HepG2 (cell line): Measurements from ENCODE around the gene ZNF831. TPM values are rescaled to one million over a fixed set of nuclear protein-coding genes. Genes with fewer than 3 reads are reported as not detected.

Source experiments
- ATAC-seq: fragments of 200-7000 bp; cut with Tn5 transposase; 3 replicates; pipeline ENCODE4 v1.9.1; 2020; ENCODE audit warnings: mild to moderate bottlenecking, moderate library complexity
- BruUV-seq: library from RNA; stranded (reverse); fragments of 400-500 nt; replicated peaks from 2 replicates; lab custom pipeline; 2021; lab: Mats Ljungman, UMichigan
- CTCF ChIA-PET: fragments of 300-600 bp; formaldehyde crosslinking; extraction: SDS; loops from one replicate; lab custom pipeline; 2021; ENCODE audit warnings: low total read pairs, inconsistent platforms, low intra/inter-chr PET ratio; lab: Yijun Ruan, JAX
- POLR2A ChIA-PET: fragments of 350-600 bp; sonication (Branson Sonifier 250); formaldehyde crosslinking; loops from one replicate; lab custom pipeline; 2020; ENCODE audit warnings: antibody characterized with exemption, inconsistent platforms; lab: Yijun Ruan, JAX
- DNase-seq: peaks from one replicate; pipeline ENCODE4 v3.0.0-alpha.2; 2015; ENCODE audit warnings: low spot score
- FAIRE-seq: peaks from 3 replicates; lab custom pipeline; 2011; peaks lifted over from hg19 to GRCh38; lab: Jason Lieb, UNC
- H2AFZ ChIP-seq: one replicate; pipeline ENCODE4 v1.6.1; 2011; ENCODE audit warnings: low read length, inconsistent platforms
- H3K27ac ChIP-seq: fragments of 300-600 bp; 3 replicates; pipeline ENCODE4 v1.8.0; 2011; ENCODE audit warnings: mixed run types, mild to moderate bottlenecking, mixed read lengths, low read length, inconsistent platforms; ENCODE audit not compliant: insufficient read depth; ENCODE audit errors: extremely low read length
- H3K27me3 ChIP-seq, 2 experiments: fragments of 200-600 bp in 1 of 2; 2 replicates in 1 of 2; 3 replicates in 1 of 2; pipeline versions ENCODE4 v1.6.0 to v1.8.0; 2011; ENCODE audit warnings: low read length in 2 of 2, mild to moderate bottlenecking in 2 of 2, moderate library complexity in 2 of 2, inconsistent platforms in 1 of 2; ENCODE audit not compliant: insufficient read depth in 2 of 2, control insufficient read depth in 1 of 2
- H3K36me3 ChIP-seq, 2 experiments: fragments of 200-600 bp in 1 of 2; replicated peaks in 1 of 2; 2 replicates in 1 of 2; 3 replicates in 1 of 2; pipeline versions ENCODE4 v1.5.1 to v1.8.0; 2011; ENCODE audit warnings: low read length in 2 of 2, inconsistent platforms in 1 of 2; ENCODE audit not compliant: insufficient read depth in 2 of 2, control insufficient read depth in 1 of 2
- H3K4me1 ChIP-seq: 2 replicates; pipeline ENCODE4 v1.5.1; 2012; ENCODE audit warnings: low read length, inconsistent platforms; ENCODE audit not compliant: insufficient read depth
- H3K4me2 ChIP-seq: 2 replicates; pipeline ENCODE4 v1.6.0; 2011; ENCODE audit warnings: low read depth, low read length, inconsistent platforms
- H3K4me3 ChIP-seq, 3 experiments: fragments of 200-600 bp in 1 of 3; sonication (generic), shearing (Covaris generic) in 1 of 3; replicated peaks in 1 of 3; 2 replicates each; pipeline ENCODE4 v1.5.1; 2011 to 2016; ENCODE audit warnings: low read length in 3 of 3, inconsistent platforms in 2 of 3, low read depth in 2 of 3, mild to moderate bottlenecking in 2 of 3, control low read depth in 1 of 3, mixed read lengths in 1 of 3; ENCODE audit not compliant: insufficient read depth in 1 of 3
- H3K79me2 ChIP-seq: one replicate; pipeline ENCODE4 v1.6.1; 2011; ENCODE audit warnings: low read length, inconsistent platforms; ENCODE audit not compliant: insufficient read depth
- H3K9ac ChIP-seq: 2 replicates; pipeline ENCODE4 v1.6.0; 2011; ENCODE audit warnings: mild to moderate bottlenecking, low read depth, low read length, inconsistent platforms; ENCODE audit not compliant: insufficient read depth
- H3K9me3 ChIP-seq: 2 replicates; pipeline ENCODE4 v1.5.1; 2012; ENCODE audit warnings: mild to moderate bottlenecking, low read length
- H4K20me1 ChIP-seq: 2 replicates; pipeline ENCODE4 v1.6.0; 2011; ENCODE audit warnings: inconsistent platforms, mild to moderate bottlenecking, low read length, moderate library complexity; ENCODE audit not compliant: insufficient read depth
- CHD4 ChIP-seq: fragments of 200-600 bp; sonication (generic); IDR thresholded peaks from 2 replicates; pipeline ENCODE4 v1.7.0; 2017; ENCODE audit warnings: mild to moderate bottlenecking, low read length, borderline replicate concordance
- GPN1 ChIP-seq: sonication (generic); formaldehyde crosslinking; IDR thresholded peaks from 2 replicates; pipeline ENCODE4 v1.5.1; 2020; ENCODE audit warnings: missing genetic modification reagents, borderline replicate concordance
- HDAC6 ChIP-seq: fragments of 200-600 bp; sonication (generic); IDR thresholded peaks from 2 replicates; pipeline ENCODE4 v1.7.0; 2017; ENCODE audit warnings: mild to moderate bottlenecking, antibody characterized with exemption, low read length, low read depth
- HNRNPH1 ChIP-seq: fragments of 200-400 bp; formaldehyde crosslinking; optimal IDR thresholded peaks from 2 replicates; pipeline ENCODE3; 2017; ENCODE audit warnings: mild to moderate bottlenecking, low read depth, low read length
- HNRNPUL1 ChIP-seq: fragments of 200-400 bp; formaldehyde crosslinking; IDR thresholded peaks from 2 replicates; pipeline ENCODE4 v1.6.1; 2017; ENCODE audit warnings: low read depth, mild to moderate bottlenecking, low read length, moderate library complexity
- MAF1 ChIP-seq: sonication (generic); formaldehyde crosslinking; IDR thresholded peaks from 2 replicates; pipeline ENCODE4 v1.5.0; 2020; ENCODE audit warnings: missing genetic modification reagents, borderline replicate concordance
- NFYB ChIP-seq: sonication (generic); formaldehyde crosslinking; IDR thresholded peaks from 2 replicates; pipeline ENCODE4 v1.4.0; 2020; ENCODE audit warnings: missing genetic modification reagents
- RFXANK ChIP-seq: IDR thresholded peaks from 2 replicates; pipeline ENCODE4 v1.6.1; 2016
- SIX1 ChIP-seq: sonication (generic); formaldehyde crosslinking; IDR thresholded peaks from 2 replicates; pipeline ENCODE4 v1.4.0; 2020; ENCODE audit warnings: missing genetic modification reagents, borderline replicate concordance
- ZMAT3 ChIP-seq: sonication (generic); formaldehyde crosslinking; conservative IDR thresholded peaks from 2 replicates; pipeline ENCODE4 v1.7.0; 2021; ENCODE audit warnings: missing genetic modification reagents
- ZNF333 ChIP-seq: sonication (generic); formaldehyde crosslinking; IDR thresholded peaks from 2 replicates; pipeline ENCODE4 v1.4.0; 2020; ENCODE audit warnings: mild to moderate bottlenecking, missing genetic modification reagents, borderline replicate concordance
- ZNF432 ChIP-seq: sonication (generic); formaldehyde crosslinking; IDR thresholded peaks from 2 replicates; pipeline ENCODE4 v1.5.0; 2020; ENCODE audit warnings: missing genetic modification reagents, mild to moderate bottlenecking, borderline replicate concordance
- ZNF770 ChIP-seq: sonication (generic); formaldehyde crosslinking; IDR thresholded peaks from 2 replicates; pipeline ENCODE4 v1.5.0; 2020; ENCODE audit warnings: mild to moderate bottlenecking, missing genetic modification reagents
- ZNF777 ChIP-seq: sonication (generic); formaldehyde crosslinking; IDR thresholded peaks from 2 replicates; pipeline ENCODE4 v1.4.0; 2020; ENCODE audit warnings: missing genetic modification reagents
- ZSCAN29 ChIP-seq: sonication (generic); formaldehyde crosslinking; conservative IDR thresholded peaks from 2 replicates; pipeline ENCODE4 v1.4.0; 2020; ENCODE audit warnings: mild to moderate bottlenecking, missing genetic modification reagents
- WGBS: methylation state at CpG from one replicate; pipeline ENCODE4 v1.1.6; 2017; ENCODE audit warnings: low lambda C conversion rate; 5-methylcytosine and 5-hydroxymethylcytosine counted together
- in situ Hi-C: cut with HindIII; loops from 2 replicates; pipeline ENCODE4 v1.10.0; 2017; ENCODE audit warnings: low pct_unique_long_range_greater_than_20kb; ENCODE audit not compliant: extremely low pct_ligation_motif_present
- intact Hi-C: fragments of 100-400 bp; cut with micrococcal nuclease; formaldehyde crosslinking; loops from one replicate; pipeline ENCODE4 v1.10.0; 2022; ENCODE audit not compliant: unreplicated experiment
- polyA plus RNA-seq, 8 experiments: library from polyadenylated mRNA; depleted of rRNA in 3 of 8; stranded (reverse) in 7 of 8; unstranded in 1 of 8; fragments of >200 nt; fragmentation: Illumina TruSeq in 4 of 8; extraction: Trizol in 4 of 8; gene quantifications; 2 replicates each; pipeline versions ENCODE4 v1.2.1 to v1.2.3, GENCODE V29; 2011 to 2016; ENCODE audit warnings: low read depth in 4 of 8, missing spikeins in 1 of 8, mixed read lengths in 1 of 8; ENCODE audit not compliant: insufficient read depth in 1 of 8
- total RNA-seq, 5 experiments: library from RNA; depleted of rRNA; stranded (reverse); fragments of >200 nt; fragmentation: Illumina TruSeq; extraction: Trizol; gene quantifications; 2 replicates each; pipeline ENCODE4 v1.2.3, GENCODE V29; 2016; ENCODE audit warnings: low read depth in 1 of 5
- TF ChIP-seq, protein P1 (sequence below), 2 experiments: sonication (generic) in 1 of 2; formaldehyde crosslinking in 1 of 2; IDR thresholded peaks; 2 replicates each; pipeline versions ENCODE4 v1.4.0 to v1.6.1; 2016 to 2020; ENCODE audit warnings: borderline replicate concordance in 1 of 2, low read depth in 1 of 2, mild to moderate bottlenecking in 1 of 2, missing genetic modification reagents in 1 of 2

Gene ZNF831
- total and polyA plus RNA-seq, 2 of the 13 experiments (the other 11 are each of a cell fraction or from before 2014, with no cell fraction given), result not detected

DNA sequence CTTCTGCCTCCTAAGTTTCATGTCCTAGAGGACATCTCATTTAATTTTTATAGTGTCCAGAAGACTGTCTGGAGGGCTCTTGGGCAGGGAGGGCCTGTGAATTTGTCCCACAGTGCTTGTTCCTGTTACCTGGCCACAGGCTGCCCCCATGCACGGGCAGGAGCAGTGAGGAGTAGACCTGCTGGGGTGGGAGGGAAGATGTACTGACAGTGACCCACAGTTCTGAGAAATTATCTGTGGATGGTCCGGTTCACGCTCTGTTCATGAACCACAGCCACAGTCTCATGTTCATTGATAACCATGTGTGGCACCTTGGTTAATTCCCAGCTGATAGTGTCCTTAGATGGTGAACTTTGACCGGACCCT lies 18.8 kb upstream of the ZNF831 start:
- Histone ChIP-seq H3K4me3 (no peak overlapping the region), H2AFZ (no peak overlapping the region), H3K4me2 (no peak overlapping the region), H3K79me2 (no peaks in the 10 kb centered on the region), H3K9ac (no peak overlapping the region), H3K27ac (no peak overlapping the region), H3K9me3 (no peaks in the 10 kb centered on the region), H3K27me3 (peaks cover 2 to 31% of the 10 kb centered on the region in 2 experiments; a peak in 4 of 5 replicates), H4K20me1 (no peaks in the 10 kb centered on the region), H3K36me3 (no peaks in the 10 kb centered on the region), H3K4me1 (no peaks in the 10 kb centered on the region)
- in situ Hi-C loops (no loop called here), intact Hi-C loops (no loop called here)
- CTCF ChIA-PET, result no interaction called here
- no peak for ATAC-seq
- no TSS peak for BruUV-seq
- no peak for TF ChIP-seq HNRNPH1
- TF ChIP-seq CHD4, result no peak
- no peak for TF ChIP-seq ZNF432 (CRISPR knock-in tag)
- no peak for TF ChIP-seq GPN1 (CRISPR knock-in tag)
- TF ChIP-seq SIX1 (CRISPR knock-in tag), result no peak
- TF ChIP-seq HNRNPUL1, result no peak
- TF ChIP-seq RFXANK (CRISPR knock-in tag), result no peak
- TF ChIP-seq, protein P1, sequence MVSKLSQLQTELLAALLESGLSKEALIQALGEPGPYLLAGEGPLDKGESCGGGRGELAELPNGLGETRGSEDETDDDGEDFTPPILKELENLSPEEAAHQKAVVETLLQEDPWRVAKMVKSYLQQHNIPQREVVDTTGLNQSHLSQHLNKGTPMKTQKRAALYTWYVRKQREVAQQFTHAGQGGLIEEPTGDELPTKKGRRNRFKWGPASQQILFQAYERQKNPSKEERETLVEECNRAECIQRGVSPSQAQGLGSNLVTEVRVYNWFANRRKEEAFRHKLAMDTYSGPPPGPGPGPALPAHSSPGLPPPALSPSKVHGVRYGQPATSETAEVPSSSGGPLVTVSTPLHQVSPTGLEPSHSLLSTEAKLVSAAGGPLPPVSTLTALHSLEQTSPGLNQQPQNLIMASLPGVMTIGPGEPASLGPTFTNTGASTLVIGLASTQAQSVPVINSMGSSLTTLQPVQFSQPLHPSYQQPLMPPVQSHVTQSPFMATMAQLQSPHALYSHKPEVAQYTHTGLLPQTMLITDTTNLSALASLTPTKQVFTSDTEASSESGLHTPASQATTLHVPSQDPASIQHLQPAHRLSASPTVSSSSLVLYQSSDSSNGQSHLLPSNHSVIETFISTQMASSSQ (IDR thresholded peaks at IDR 0.05; ENCODE audit: low read depth), result no peak
- TF ChIP-seq, protein P1 (CRISPR knock-in tag; IDR thresholded peaks at IDR 0.05; ENCODE audit: borderline replicate concordance), result no peak
- TF ChIP-seq ZMAT3, result no peak
- no peak for TF ChIP-seq ZNF777
- TF ChIP-seq ZNF770 (CRISPR knock-in tag), result no peak
- TF ChIP-seq HDAC6, result no peak
- TF ChIP-seq ZNF333 (CRISPR knock-in tag), result no peak
- no peak for TF ChIP-seq NFYB (CRISPR knock-in tag)
- TF ChIP-seq MAF1, result no peak
- TF ChIP-seq ZSCAN29 (CRISPR knock-in tag), result no peak
- no peak for FAIRE-seq
- DNase-seq, result no peak
- POLR2A ChIA-PET, result no interaction called here
- 37% methylated on average over 4 of the region's 4 CpGs for WGBS
